ENCODE data around the gene KANSL2. TPM values are rescaled to one million over a fixed set of nuclear protein-coding genes. Genes with fewer than 3 reads are reported as not detected.
A peak's percentile ranks its signal among the peaks of the same experiment; 100 is the strongest.
"Not testable (repeated sequence)": the region's sequence is repeated elsewhere in the genome, so short reads cannot be mapped to it uniquely, and the experiment has no call there.

KANSL2 gene
- total RNA-seq (10 to 100 TPM; 84.8 to 98.4 TPM), polyA plus RNA-seq (ENCODE audit: insufficient read depth, low read depth, low replicate concordance) (57.0 TPM)
- long read RNA-seq, donor 1, transcript KANSL2-201 (10 exons, 2,155 nt) = major isoform, 6 of 9 reads
- long read RNA-seq, donor 1, partial matches to known transcripts = 0 of 9 reads
- long read RNA-seq, donor 1, other reads (novel, unspliced or antisense) = 0 of 9 reads
- long read RNA-seq, donor 2, partial matches to known transcripts = 0 of 5 reads
- long read RNA-seq, donor 2, other reads (novel, unspliced or antisense) = 0 of 5 reads

GRCh38 chr12:48681710-48682532, at the start of gene KANSL2:
TSS of gene KANSL2 (minus strand) at chr12:48682238. CDS start at chr12:48681632, 606 bp downstream.
- Histone ChIP-seq H3K27me3 (no peaks in the 10 kb centered on the region), H3K27ac (peak within 1 kb of the TSS; percentile 90 to 94), H3K4me3 (peak within 1 kb of the TSS; percentile 72 to 97), H3K4me1 (peaks cover 15% of the 10 kb centered on the region), H3K9me3 (no peaks in the 10 kb centered on the region), H3K36me3 (ENCODE audit: low read depth, missing control alignments) (no peaks in the 10 kb centered on the region)
- 0 to 1% methylated on average over 47 to 64 of the region's 64 CpGs for WGBS, 2 donors
- intact Hi-C loops (cut with DNase I; ENCODE audit: low total_unique reads) = no loop called here
- TF ChIP-seq POLR2A (IDR thresholded peaks at IDR 0.05) = peak; percentile 66
- no peak for TF ChIP-seq CTCF (IDR thresholded peaks at IDR 0.05)
- DNase-seq = peak; percentile 100

- no peaks in the 10 kb centered on the region for H3K36me3 ChIP-seq (ENCODE audit: low read depth, missing control alignments)
- H3K4me1 ChIP-seq = no peaks in the 10 kb centered on the region
- H3K27me3 ChIP-seq = no peaks in the 10 kb centered on the region
- H3K27ac ChIP-seq = no peak overlapping the region
- TF ChIP-seq CTCF (IDR thresholded peaks at IDR 0.05) (no peak), POLR2A (IDR thresholded peaks at IDR 0.05) (no peak)
- no peaks in the 10 kb centered on the region for H3K9me3 ChIP-seq
- H3K4me3 ChIP-seq = no peak overlapping the region
- 76 to 86% methylated on average over 5 of the region's 5 CpGs for WGBS, 2 donors
- no peak for DNase-seq
- intact Hi-C loops (cut with DNase I; ENCODE audit: low total_unique reads) = no loop called here
These were observed 46.8 kb upstream of the KANSL2 start for GRCh38 chr12:48728807-48729206.

GRCh38 chr12:48720737-48721136, 38.7 kb upstream of the KANSL2 start:
- H3K36me3 ChIP-seq (ENCODE audit: low read depth, missing control alignments); H3K4me3 ChIP-seq; H3K4me1 ChIP-seq; H3K27ac ChIP-seq; H3K27me3 ChIP-seq; intact Hi-C loops (cut with DNase I; ENCODE audit: low total_unique reads); DNase-seq; H3K9me3 ChIP-seq: not testable (repeated sequence)
- WGBS, 2 donors = 97 to 100% methylated on average over 1 of the region's 1 CpG

- H3K27ac ChIP-seq; H3K4me1 ChIP-seq; H3K36me3 ChIP-seq (ENCODE audit: low read depth, missing control alignments); H3K4me3 ChIP-seq; H3K27me3 ChIP-seq; H3K9me3 ChIP-seq; intact Hi-C loops (cut with DNase I; ENCODE audit: low total_unique reads); DNase-seq: not testable (repeated sequence)
- WGBS, 2 donors = 78 to 86% methylated on average over 2 of the region's 2 CpGs
These were observed 38.1 kb upstream of the KANSL2 start for GRCh38 chr12:48720171-48720570.

- H3K9me3 ChIP-seq; intact Hi-C loops (cut with DNase I; ENCODE audit: low total_unique reads); DNase-seq; H3K36me3 ChIP-seq (ENCODE audit: low read depth, missing control alignments); H3K27ac ChIP-seq; H3K27me3 ChIP-seq; H3K4me1 ChIP-seq; H3K4me3 ChIP-seq: not testable (repeated sequence)
- 73 to 74% methylated on average over 4 of the region's 4 CpGs for WGBS, 2 donors
These were observed 37.0 kb upstream of the KANSL2 start for GRCh38 chr12:48719002-48719401.

- 7% methylated on average over 21 of the region's 21 CpGs for WGBS, 2 donors
- intact Hi-C loops (cut with DNase I; ENCODE audit: low total_unique reads) = no loop called here
These were observed 35.2 kb upstream of the KANSL2 start for GRCh38 chr12:48717252-48717695.

More at GRCh38 chr12:48717252-48717695, 35.2 kb upstream of the KANSL2 start:
- DNase-seq = no peak
- Histone ChIP-seq H3K27ac (peak overlapping the region; percentile 86 to 95), H3K9me3 (no peaks in the 10 kb centered on the region), H3K27me3 (no peaks in the 10 kb centered on the region), H3K4me3 (peak overlapping the region; percentile 80 to 94), H3K4me1 (no peaks in the 10 kb centered on the region), H3K36me3 (ENCODE audit: low read depth, missing control alignments) (no peaks in the 10 kb centered on the region)
- TF ChIP-seq CTCF (IDR thresholded peaks at IDR 0.05) (no peak), POLR2A (IDR thresholded peaks at IDR 0.05) (no peak)

All from testis (tissue), 5 donors.